Measurements from ENCODE around the gene CCDC59.

CCDC59 gene

GRCh38 chr12:82314406-82314892 lies 43.7 kb downstream of the CCDC59 start:
- DNase-seq (ENCODE audit: low read depth in 2 of 2) = no peak

All from stimulated activated CD4-positive, alpha-beta T cell treated with anti-CD3 and anti-CD28 coated beads, Interleukin-12 subunit alpha, Interleukin-12 subunit beta, amount 100 ng/mL, for 24 hours (primary cell).